Fibroblast of the aortic adventitia (primary cell): ENCODE measurements around the gene PRSS23. TPM values are rescaled to one million over a fixed set of nuclear protein-coding genes. Genes with fewer than 3 reads are reported as not detected.

ENCODE experiments used
- DNase-seq: peaks from one replicate; pipeline ENCODE4 v3.0.0-alpha.2; 2010; ENCODE audit warnings: low read depth
- H3K4me3 ChIP-seq: 2 replicates; pipeline ENCODE4 v1.5.1; 2011; ENCODE audit warnings: low read depth, mild to moderate bottlenecking, control low read depth, low read length, moderate library complexity
- CTCF ChIP-seq: IDR thresholded peaks from 2 replicates; pipeline ENCODE4 v1.5.1; 2011; ENCODE audit warnings: mild to moderate bottlenecking, low read length, control low read depth, inconsistent platforms; ENCODE audit not compliant: insufficient read depth
- total RNA-seq: library from RNA; depleted of rRNA; stranded (reverse); fragments of >200 nt; gene quantifications from 2 replicates; pipeline ENCODE4 v1.2.3, GENCODE V29; 2012; ENCODE audit warnings: low replicate concordance

Gene PRSS23
- total RNA-seq, 1 donor = 410 TPM

- no peak overlapping the region for H3K4me3 ChIP-seq
- no peak for TF ChIP-seq CTCF
- DNase-seq = no peak
Measured at GRCh38 chr11:86787656-86788055, 12.7 kb upstream of the PRSS23 start.

GRCh38 chr11:86790195-86790725, 10.1 kb upstream of the PRSS23 start:
- no peak overlapping the region for H3K4me3 ChIP-seq
- DNase-seq = no peak
- TF ChIP-seq CTCF = no peak

GRCh38 chr11:86790867-86791849, 9.2 kb upstream of the PRSS23 start:
- H3K4me3 ChIP-seq = no peak overlapping the region
- no peak for TF ChIP-seq CTCF
- DNase-seq = no peak

GRCh38 chr11:86792150-86792549, 8.2 kb upstream of the PRSS23 start:
- H3K4me3 ChIP-seq = no peak overlapping the region
- no peak for DNase-seq
- TF ChIP-seq CTCF = no peak

GRCh38 chr11:86793307-86793706, 7.0 kb upstream of the PRSS23 start:
- no peak for TF ChIP-seq CTCF
- no peak for DNase-seq
- H3K4me3 ChIP-seq = no peak overlapping the region

GRCh38 chr11:86795511-86795910, 4.8 kb upstream of the PRSS23 start:
- no peak for TF ChIP-seq CTCF
- no peak for DNase-seq
- H3K4me3 ChIP-seq = no peak overlapping the region
